ENCODE results near the gene GJC2.

GJC2 gene

GRCh38 chr1:228147151-228147693 is 2.5 kb upstream of the GJC2 start:
- peaks cover 52% of the 10 kb centered on the region for H3K79me2 ChIP-seq (ENCODE audit: insufficient read depth, low read length)
- no peak overlapping the region for H3K4me3 ChIP-seq (ENCODE audit: low read length, poor library complexity, severe bottlenecking)
- no peaks in the 10 kb centered on the region for H3F3A ChIP-seq (ENCODE audit: low read depth)
- H3K4me2 ChIP-seq (ENCODE audit: low read depth, low read length, poor library complexity, severe bottlenecking), result no peak overlapping the region
- no peak overlapping the region for H3K9ac ChIP-seq (ENCODE audit: low read depth, low read length, poor library complexity, severe bottlenecking)
- peaks cover 26% of the 10 kb centered on the region for H3K4me1 ChIP-seq (ENCODE audit: insufficient read depth, low read length, poor library complexity, severe bottlenecking)
- peaks cover 15% of the 10 kb centered on the region; the same call in 1 of the 2 replicates for H3K36me3 ChIP-seq (ENCODE audit: insufficient read depth, low read length)
- TF ChIP-seq CTCF (conservative IDR thresholded peaks at IDR 0.05; ENCODE audit: low read length), result no peak
- TF ChIP-seq EZH2phosphoT487 (IDR thresholded peaks at IDR 0.05; ENCODE audit: borderline replicate concordance), result no peak
- no peak overlapping the region for H2AFZ ChIP-seq (ENCODE audit: low read length)
- no peaks in the 10 kb centered on the region for H3K27me3 ChIP-seq (ENCODE audit: insufficient read depth, low read length, poor library complexity, severe bottlenecking)
- H3K9me2 ChIP-seq (replicated peaks; ENCODE audit: low read depth, low read length), result no peaks in the 10 kb centered on the region
- peaks cover 49% of the 10 kb centered on the region for H4K20me1 ChIP-seq (ENCODE audit: insufficient read depth, low read length, poor library complexity, severe bottlenecking)
- H3K9me3 ChIP-seq (ENCODE audit: insufficient read depth, low read depth, low read length), result no peaks in the 10 kb centered on the region

GRCh38 chr1:228147768-228148167 is 2.0 kb upstream of the GJC2 start:
- Histone ChIP-seq H2AFZ (ENCODE audit: low read length) (no peak overlapping the region), H3K4me2 (ENCODE audit: low read depth, low read length, poor library complexity, severe bottlenecking) (no peak overlapping the region), H3K27me3 (ENCODE audit: insufficient read depth, low read length, poor library complexity, severe bottlenecking) (no peaks in the 10 kb centered on the region), H4K20me1 (ENCODE audit: insufficient read depth, low read length, poor library complexity, severe bottlenecking) (peaks cover 44% of the 10 kb centered on the region), H3K9me2 (replicated peaks; ENCODE audit: low read depth, low read length) (no peaks in the 10 kb centered on the region), H3K4me1 (ENCODE audit: insufficient read depth, low read length, poor library complexity, severe bottlenecking) (peaks cover 20% of the 10 kb centered on the region), H3K79me2 (ENCODE audit: insufficient read depth, low read length) (peaks cover 46% of the 10 kb centered on the region), H3F3A (ENCODE audit: low read depth) (no peaks in the 10 kb centered on the region), H3K4me3 (ENCODE audit: low read length, poor library complexity, severe bottlenecking) (no peak overlapping the region), H3K9me3 (ENCODE audit: insufficient read depth, low read depth, low read length) (no peaks in the 10 kb centered on the region), H3K36me3 (ENCODE audit: insufficient read depth, low read length) (peaks cover 15% of the 10 kb centered on the region; the same call in 1 of the 2 replicates), H3K9ac (ENCODE audit: low read depth, low read length, poor library complexity, severe bottlenecking) (no peak overlapping the region)
- no peak for TF ChIP-seq EZH2phosphoT487 (IDR thresholded peaks at IDR 0.05; ENCODE audit: borderline replicate concordance)
- no peak for TF ChIP-seq CTCF (conservative IDR thresholded peaks at IDR 0.05; ENCODE audit: low read length)

GRCh38 chr1:228148196-228148861 is 1.4 kb upstream of the GJC2 start:
- H2AFZ ChIP-seq (ENCODE audit: low read length), result no peak overlapping the region
- TF ChIP-seq EZH2phosphoT487 (IDR thresholded peaks at IDR 0.05; ENCODE audit: borderline replicate concordance) (no peak), CTCF (conservative IDR thresholded peaks at IDR 0.05; ENCODE audit: low read length) (no peak)
- no peaks in the 10 kb centered on the region for H3F3A ChIP-seq (ENCODE audit: low read depth)
- H3K9me3 ChIP-seq (ENCODE audit: insufficient read depth, low read depth, low read length), result no peaks in the 10 kb centered on the region
- H3K9ac ChIP-seq (ENCODE audit: low read depth, low read length, poor library complexity, severe bottlenecking), result no peak overlapping the region
- H3K79me2 ChIP-seq (ENCODE audit: insufficient read depth, low read length), result peaks cover 41% of the 10 kb centered on the region
- H3K27me3 ChIP-seq (ENCODE audit: insufficient read depth, low read length, poor library complexity, severe bottlenecking), result no peaks in the 10 kb centered on the region
- H3K4me1 ChIP-seq (ENCODE audit: insufficient read depth, low read length, poor library complexity, severe bottlenecking), result peaks cover 15% of the 10 kb centered on the region
- H4K20me1 ChIP-seq (ENCODE audit: insufficient read depth, low read length, poor library complexity, severe bottlenecking), result peaks cover 38% of the 10 kb centered on the region
- H3K36me3 ChIP-seq (ENCODE audit: insufficient read depth, low read length), result peaks cover 15% of the 10 kb centered on the region; the same call in 1 of the 2 replicates
- no peak overlapping the region for H3K4me2 ChIP-seq (ENCODE audit: low read depth, low read length, poor library complexity, severe bottlenecking)
- no peak overlapping the region for H3K4me3 ChIP-seq (ENCODE audit: low read length, poor library complexity, severe bottlenecking)
- no peaks in the 10 kb centered on the region for H3K9me2 ChIP-seq (replicated peaks; ENCODE audit: low read depth, low read length)
